VCaP (cell line): ENCODE measurements around the gene POLR2L.

ENCODE experiments used
- H3K27ac ChIP-seq: fragments of 450-650 bp; 2 replicates; pipeline ENCODE4 v1.5.1; 2017
- TF ChIP-seq, protein P1 (sequence below): fragments of 450-650 bp; conservative IDR thresholded peaks from 2 replicates; pipeline ENCODE4 v1.5.1; 2017; ENCODE audit warnings: mild to moderate bottlenecking, moderate library complexity

The POLR2L gene

DNA sequence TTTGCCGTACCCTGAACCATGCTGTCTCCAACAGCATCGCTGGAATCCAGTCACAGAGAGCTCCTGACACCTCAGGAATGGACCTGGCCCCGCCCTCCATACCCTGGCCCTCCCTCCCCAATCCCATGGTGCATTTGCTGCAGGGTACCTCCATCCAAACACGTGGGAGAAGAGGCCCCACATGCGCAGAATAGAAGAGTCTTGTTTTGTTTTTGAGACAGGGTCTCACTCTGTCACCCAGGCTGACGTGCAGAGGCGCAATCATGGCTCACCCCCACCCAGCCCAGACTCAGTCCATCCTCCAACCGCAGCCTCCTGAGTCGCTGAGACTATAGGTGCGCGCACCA lies 25.9 kb downstream of the POLR2L start:
- no peak overlapping the region for H3K27ac ChIP-seq
- TF ChIP-seq, protein P1, sequence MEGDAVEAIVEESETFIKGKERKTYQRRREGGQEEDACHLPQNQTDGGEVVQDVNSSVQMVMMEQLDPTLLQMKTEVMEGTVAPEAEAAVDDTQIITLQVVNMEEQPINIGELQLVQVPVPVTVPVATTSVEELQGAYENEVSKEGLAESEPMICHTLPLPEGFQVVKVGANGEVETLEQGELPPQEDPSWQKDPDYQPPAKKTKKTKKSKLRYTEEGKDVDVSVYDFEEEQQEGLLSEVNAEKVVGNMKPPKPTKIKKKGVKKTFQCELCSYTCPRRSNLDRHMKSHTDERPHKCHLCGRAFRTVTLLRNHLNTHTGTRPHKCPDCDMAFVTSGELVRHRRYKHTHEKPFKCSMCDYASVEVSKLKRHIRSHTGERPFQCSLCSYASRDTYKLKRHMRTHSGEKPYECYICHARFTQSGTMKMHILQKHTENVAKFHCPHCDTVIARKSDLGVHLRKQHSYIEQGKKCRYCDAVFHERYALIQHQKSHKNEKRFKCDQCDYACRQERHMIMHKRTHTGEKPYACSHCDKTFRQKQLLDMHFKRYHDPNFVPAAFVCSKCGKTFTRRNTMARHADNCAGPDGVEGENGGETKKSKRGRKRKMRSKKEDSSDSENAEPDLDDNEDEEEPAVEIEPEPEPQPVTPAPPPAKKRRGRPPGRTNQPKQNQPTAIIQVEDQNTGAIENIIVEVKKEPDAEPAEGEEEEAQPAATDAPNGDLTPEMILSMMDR: no peak

DNA sequence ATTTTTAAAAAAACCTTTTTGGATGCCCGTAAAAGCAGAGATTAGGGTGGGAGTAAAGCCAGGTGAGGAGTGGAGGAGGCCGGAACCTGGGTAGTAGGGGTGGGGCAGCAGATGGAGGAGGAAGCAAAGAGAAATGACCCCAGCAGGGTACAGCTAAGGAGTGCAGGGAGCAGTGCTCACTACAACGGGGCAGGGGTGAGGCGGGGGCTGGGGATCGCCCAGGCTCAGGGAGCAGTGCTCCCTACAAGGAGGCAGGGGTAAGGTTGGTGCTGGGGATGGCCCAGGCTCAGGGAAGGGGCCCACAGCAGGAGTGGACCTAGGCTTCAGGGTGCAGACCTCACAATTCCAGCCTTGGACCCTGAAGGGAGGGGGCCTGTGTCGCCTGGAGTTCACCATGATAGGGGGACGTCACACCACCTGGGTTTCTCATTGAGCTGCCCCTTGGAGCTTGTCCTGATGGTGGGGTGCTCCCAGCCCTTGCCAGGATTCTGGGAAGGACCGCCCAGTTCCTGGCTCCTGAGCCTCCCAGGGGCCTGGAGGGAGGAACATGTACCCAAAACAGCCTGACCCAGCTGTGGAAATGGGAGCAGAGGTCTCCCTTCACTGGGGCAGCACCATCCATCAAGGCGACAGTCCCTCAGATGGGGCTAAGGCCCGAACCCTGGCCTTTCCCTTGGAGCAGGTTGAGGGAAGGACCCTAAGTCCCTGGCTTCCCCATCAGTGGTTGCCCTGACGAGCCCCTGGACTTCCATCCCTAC lies 26.5 kb downstream of the POLR2L start:
- no peak overlapping the region for H3K27ac ChIP-seq
- TF ChIP-seq, protein P1: no peak

DNA sequence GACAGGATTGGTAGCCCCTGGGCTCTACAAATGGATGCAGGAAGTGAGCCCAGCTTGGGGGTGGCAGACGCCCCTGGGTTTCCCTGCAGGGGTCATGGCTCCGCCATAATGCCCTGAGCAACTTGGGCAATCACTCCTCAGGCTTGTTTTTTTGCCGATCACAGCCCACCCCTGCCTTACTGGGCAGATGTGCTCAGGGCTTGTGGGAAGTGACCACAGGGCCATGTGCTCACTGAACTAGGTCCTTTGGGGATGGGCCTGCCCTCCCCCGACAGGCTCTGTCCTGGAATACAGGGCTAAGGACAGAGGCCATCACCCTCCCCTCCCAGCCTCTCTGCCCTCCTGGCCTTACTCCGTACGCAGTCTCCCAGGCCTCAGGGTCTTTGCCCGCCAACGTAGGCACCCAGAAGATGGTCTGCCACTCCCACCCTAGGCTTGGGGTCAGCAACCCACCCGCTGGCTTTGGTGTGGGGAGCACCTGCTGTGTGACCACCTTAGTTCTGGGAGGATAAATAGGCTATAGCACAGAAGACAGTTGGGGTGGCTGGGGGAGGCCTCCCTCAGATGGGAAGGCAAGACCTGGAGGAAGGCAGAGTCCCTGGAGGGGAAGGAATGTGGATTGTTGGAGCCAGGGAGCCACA lies 28.8 kb downstream of the POLR2L start:
- H3K27ac ChIP-seq: no peak overlapping the region
- TF ChIP-seq, protein P1: no peak

DNA sequence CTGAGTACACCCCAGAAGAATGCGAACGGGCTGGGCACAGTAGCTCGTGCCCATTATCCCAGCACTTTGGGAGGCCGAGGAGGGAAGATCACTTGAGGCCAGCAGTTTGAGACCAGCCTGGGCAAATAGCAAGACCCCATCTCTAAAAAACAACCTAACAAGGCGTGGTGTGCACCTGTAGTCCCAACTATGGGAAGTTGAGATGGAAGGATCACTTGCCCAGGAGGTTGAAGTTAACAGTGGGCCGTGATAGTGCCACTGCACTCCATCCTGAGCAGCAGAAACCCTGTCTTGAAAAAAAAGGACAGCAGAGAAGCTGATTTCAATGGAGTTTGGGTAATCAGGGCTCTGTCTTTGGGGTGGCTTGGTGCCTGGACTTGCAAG lies 29.3 kb downstream of the POLR2L start:
- TF ChIP-seq, protein P1: no peak
- H3K27ac ChIP-seq: no peak overlapping the region

DNA sequence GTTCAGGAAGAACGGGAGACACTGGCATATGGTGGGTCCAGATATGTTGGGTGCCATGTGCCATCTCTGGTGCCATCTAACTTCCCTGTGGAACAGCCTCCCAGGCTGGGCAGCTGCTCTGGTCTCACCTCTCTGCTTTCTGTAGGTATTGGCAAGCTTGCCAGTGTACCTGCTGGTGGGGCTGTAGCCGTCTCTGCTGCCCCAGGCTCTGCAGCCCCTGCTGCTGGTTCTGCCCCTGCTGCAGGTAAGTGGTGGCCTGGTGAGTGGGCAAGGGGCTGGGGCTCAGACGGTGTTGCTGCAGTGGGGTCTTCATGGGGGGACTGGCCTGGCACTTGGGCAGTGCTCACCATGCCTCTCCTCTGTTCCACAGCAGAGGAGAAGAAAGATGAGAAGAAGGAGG lies 29.9 kb downstream of the POLR2L start:
- TF ChIP-seq, protein P1: no peak
- peak overlapping the region; percentile 94; the same call in 1 of the 2 replicates for H3K27ac ChIP-seq

DNA sequence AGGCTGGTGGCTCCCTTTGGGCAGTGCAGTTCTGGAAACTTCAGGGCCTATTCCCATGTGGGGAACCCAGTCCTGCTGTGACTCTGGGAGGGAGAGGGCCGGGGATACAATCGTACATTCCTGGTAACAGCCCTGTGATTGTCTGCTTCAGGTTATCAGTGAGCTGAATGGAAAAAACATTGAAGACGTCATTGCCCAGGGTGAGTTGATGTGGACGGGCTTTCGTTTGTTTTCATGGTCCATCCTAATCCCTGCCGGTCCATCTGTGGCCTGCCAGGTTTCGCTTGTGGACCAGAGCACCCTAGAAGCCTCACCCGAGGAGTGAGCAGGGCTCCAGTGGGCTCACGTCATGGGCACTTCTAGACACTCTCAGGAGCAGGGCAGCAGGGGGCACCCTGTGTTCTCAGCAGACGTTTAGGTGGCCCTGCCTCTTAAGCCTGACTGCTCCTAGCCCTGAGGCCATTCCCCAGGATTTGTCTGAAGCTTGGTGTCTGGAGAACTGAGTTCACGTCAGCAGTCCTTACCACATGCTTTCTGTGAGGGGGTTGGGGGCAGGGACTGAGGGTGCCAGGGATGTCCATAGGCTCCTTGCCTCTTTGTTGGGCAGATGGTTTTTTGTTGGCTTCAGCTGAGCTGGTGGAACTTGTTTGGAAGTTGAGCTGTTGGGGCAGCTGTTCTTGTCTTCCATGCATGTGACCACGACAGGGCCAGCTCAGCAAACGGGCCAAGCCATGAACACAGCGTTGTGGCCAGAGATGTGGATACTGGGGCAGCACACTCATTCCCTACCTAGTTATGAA lies 30.7 kb downstream of the POLR2L start:
- peak overlapping the region; percentile 94; the same call in 1 of the 2 replicates for H3K27ac ChIP-seq
- TF ChIP-seq, protein P1: no peak

GRCh38 chr11:810040-810567 lies 32.2 kb downstream of the POLR2L start:
- peak overlapping the region; percentile 94 for H3K27ac ChIP-seq
- TF ChIP-seq, protein P1: no peak
